Measurements from ENCODE around the gene REC114.

GRCh38 chr15:73608475-73608874, 165.5 kb downstream of the REC114 start:
- TF ChIP-seq FOXK2 (IDR thresholded peaks at IDR 0.05) (no peak), TARDBP (IDR thresholded peaks at IDR 0.05) (no peak), SP1 (IDR thresholded peaks at IDR 0.05) (no peak), SUZ12 (IDR thresholded peaks at IDR 0.05) (no peak), ARNT (IDR thresholded peaks at IDR 0.05) (no peak), PKNOX1 (IDR thresholded peaks at IDR 0.05) (no peak)

All from HEK293T (cell line).